PC-9 (cell line): ENCODE measurements around the gene ITGA5.

ENCODE experiments used
- CTCF ChIP-seq: fragments of 200-600 bp; sonication (generic); conservative IDR thresholded peaks from 2 replicates; pipeline ENCODE4 v1.6.1; 2017; ENCODE audit warnings: mixed run types, antibody characterized with exemption, mild to moderate bottlenecking, moderate library complexity
- EZH2 ChIP-seq: fragments of 200-600 bp; sonication (generic); IDR thresholded peaks from 2 replicates; pipeline ENCODE4 v1.8.0; 2017; ENCODE audit warnings: antibody characterized with exemption, low read depth

- TF ChIP-seq CTCF (no peak), EZH2 (no peak)
Measured at GRCh38 chr12:54397157-54397556, 21.9 kb downstream of the ITGA5 start.
